Common myeloid progenitor, CD34-positive (primary cell): ENCODE results near the gene IL1RAPL2.

ENCODE experiments used
- CTCF ChIA-PET: fragments of 350-600 bp; sonication (Branson Sonifier 250); formaldehyde crosslinking; loops from one replicate; lab custom pipeline; 2021; ENCODE audit warnings: antibody characterized with exemption; lab: Charles Lee
- POLR2A ChIA-PET: fragments of 350-600 bp; sonication (Branson Sonifier 250); formaldehyde crosslinking; loops from one replicate; lab custom pipeline; 2021; ENCODE audit warnings: antibody characterized with exemption; lab: Charles Lee
- DNase-seq, 3 donors: peaks; one replicate each; pipeline versions ENCODE4 v3.0.0 to v3.0.0-alpha.2; 2013
- H3K27ac ChIP-seq, 2 experiments: 1 replicate in 1 of 2; 2 replicates in 1 of 2; pipeline ENCODE4 v1.7.0; 2013; ENCODE audit warnings: inconsistent platforms in 2 of 2, low read length in 2 of 2, mild to moderate bottlenecking in 2 of 2, low read depth in 1 of 2, moderate library complexity in 1 of 2; ENCODE audit not compliant: severe bottlenecking in 2 of 2, insufficient read depth in 1 of 2, poor library complexity in 1 of 2
- H3K27me3 ChIP-seq, 5 experiments: replicated peaks in 2 of 5; 1 replicate in 3 of 5; 2 replicates in 2 of 5; pipeline versions ENCODE4 v1.6.1 to v1.7.0; 2013; ENCODE audit warnings: low read length in 4 of 5, mild to moderate bottlenecking in 2 of 5, moderate library complexity in 2 of 5, inconsistent platforms in 1 of 5; ENCODE audit not compliant: insufficient read depth in 5 of 5, control insufficient read depth in 4 of 5
- H3K36me3 ChIP-seq, 4 experiments: 1 replicate in 2 of 4; 2 replicates in 2 of 4; pipeline versions ENCODE4 v1.6.1 to v1.7.0; 2013; ENCODE audit warnings: low read length in 3 of 4, control low read depth in 1 of 4, mild to moderate bottlenecking in 1 of 4; ENCODE audit not compliant: control insufficient read depth in 4 of 4, insufficient read depth in 4 of 4
- H3K4me1 ChIP-seq, 4 experiments: 1 replicate in 3 of 4; 2 replicates in 1 of 4; pipeline versions ENCODE4 v1.6.1 to v1.7.1; 2013; ENCODE audit warnings: low read length in 3 of 4, mild to moderate bottlenecking in 3 of 4, control low read depth in 1 of 4, inconsistent platforms in 1 of 4, moderate library complexity in 1 of 4; ENCODE audit not compliant: control insufficient read depth in 4 of 4, insufficient read depth in 4 of 4; ENCODE audit errors: control extremely low read depth in 1 of 4
- H3K4me3 ChIP-seq, 7 experiments: 1 replicate in 4 of 7; 2 replicates in 3 of 7; pipeline versions ENCODE4 v1.5.1 to v1.7.0; 2013; ENCODE audit warnings: mild to moderate bottlenecking in 7 of 7, low read length in 6 of 7, moderate library complexity in 6 of 7, inconsistent platforms in 2 of 7, low read depth in 2 of 7, control low read depth in 1 of 7; ENCODE audit not compliant: insufficient read depth in 4 of 7, control insufficient read depth in 1 of 7; ENCODE audit errors: extremely low read depth in 1 of 7
- H3K9me3 ChIP-seq, 5 experiments: 1 replicate in 4 of 5; 2 replicates in 1 of 5; pipeline versions ENCODE4 v1.6.1 to v1.7.1; 2013; ENCODE audit warnings: low read length in 4 of 5, mild to moderate bottlenecking in 2 of 5, inconsistent platforms in 1 of 5, low read depth in 1 of 5, moderate library complexity in 1 of 5; ENCODE audit not compliant: control insufficient read depth in 4 of 5, insufficient read depth in 2 of 5; ENCODE audit errors: control extremely low read depth in 1 of 5
- WGBS: methylation state at CpG from one replicate; pipeline ENCODE4 v1.1.5; 2013; ENCODE audit not compliant: insufficient coverage; 5-methylcytosine and 5-hydroxymethylcytosine counted together

IL1RAPL2 gene

GRCh38 chrX:104564921-104565703, 887 bp upstream of the IL1RAPL2 start:
- WGBS, result 39% methylated on average over 33 of the region's 39 CpGs
- ChIA-PET CTCF (interaction anchor here (1.6 to 2.3 kb wide), 2 partner anchors 10 to 357 kb away, joined by 4 to 10 read pairs; no protein-coding TSS in a partner anchor), POLR2A (interaction anchor here (0.5 kb wide), 1 partner anchor 64 kb away, joined by 5 read pairs; no protein-coding TSS in a partner anchor)
- Histone ChIP-seq H3K4me3 (no peak overlapping the region), H3K4me1 (peaks cover 0 to 11% (median 2%) of the 10 kb centered on the region in 4 experiments), H3K27me3 (peaks cover 4 to 69% (median 20%) of the 10 kb centered on the region in 5 experiments), H3K27ac (no peak overlapping the region), H3K36me3 (no peaks in the 10 kb centered on the region), H3K9me3 (peaks cover 0 to 2% (median 0%) of the 10 kb centered on the region in 5 experiments)
- no peak for DNase-seq

- WGBS, result 28% methylated on average over 46 of the region's 46 CpGs
- no peak for DNase-seq
- peak overlapping the region in 4 of 7 experiments; percentile 23 to 54 (median 31) for H3K4me3 ChIP-seq
- peaks cover 0 to 2% (median 0%) of the 10 kb centered on the region in 5 experiments for H3K9me3 ChIP-seq
- no peak overlapping the region for H3K27ac ChIP-seq
- CTCF ChIA-PET, result interaction anchor here (1.6 to 2.3 kb wide), 2 partner anchors 11 to 355 kb away, joined by 4 to 10 read pairs; no protein-coding TSS in a partner anchor
- H3K4me1 ChIP-seq, result peaks cover 0 to 11% (median 2%) of the 10 kb centered on the region in 4 experiments
- H3K27me3 ChIP-seq, result peaks cover 4 to 75% (median 20%) of the 10 kb centered on the region in 5 experiments
- no peaks in the 10 kb centered on the region for H3K36me3 ChIP-seq
- POLR2A ChIA-PET, result no interaction called here
These were observed 892 bp downstream of the IL1RAPL2 start for GRCh38 chrX:104566681-104567501.

DNA sequence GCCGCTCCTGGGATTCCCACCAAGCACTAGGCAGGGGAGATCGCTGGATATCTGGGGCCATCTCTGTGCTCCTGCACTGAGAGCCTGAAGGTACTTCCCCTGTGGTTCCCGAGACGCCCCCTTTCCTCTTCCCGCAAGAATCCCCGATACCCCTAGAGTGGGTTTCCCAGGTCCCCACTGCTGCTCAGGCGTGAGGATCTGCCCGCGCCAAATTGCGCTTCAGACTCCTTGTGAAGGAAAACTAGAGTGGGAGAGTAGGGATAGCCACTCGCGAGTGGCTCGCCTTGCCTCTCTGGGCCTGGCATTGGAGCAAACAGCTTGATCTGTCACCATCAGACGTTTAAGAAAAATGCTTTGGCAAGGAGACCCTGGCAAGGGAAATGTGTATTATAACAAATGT, 1.5 kb downstream of the IL1RAPL2 start:
- DNase-seq, result no peak
- Histone ChIP-seq H3K27me3 (peaks cover 6 to 75% (median 20%) of the 10 kb centered on the region in 5 experiments), H3K27ac (no peak overlapping the region), H3K4me1 (peaks cover 0 to 11% (median 2%) of the 10 kb centered on the region in 4 experiments), H3K36me3 (no peaks in the 10 kb centered on the region), H3K9me3 (peaks cover 0 to 2% (median 0%) of the 10 kb centered on the region in 5 experiments), H3K4me3 (no peak overlapping the region)
- CTCF ChIA-PET, result no interaction called here
- POLR2A ChIA-PET, result no interaction called here
- 31% methylated on average over 14 of the region's 14 CpGs for WGBS

DNA sequence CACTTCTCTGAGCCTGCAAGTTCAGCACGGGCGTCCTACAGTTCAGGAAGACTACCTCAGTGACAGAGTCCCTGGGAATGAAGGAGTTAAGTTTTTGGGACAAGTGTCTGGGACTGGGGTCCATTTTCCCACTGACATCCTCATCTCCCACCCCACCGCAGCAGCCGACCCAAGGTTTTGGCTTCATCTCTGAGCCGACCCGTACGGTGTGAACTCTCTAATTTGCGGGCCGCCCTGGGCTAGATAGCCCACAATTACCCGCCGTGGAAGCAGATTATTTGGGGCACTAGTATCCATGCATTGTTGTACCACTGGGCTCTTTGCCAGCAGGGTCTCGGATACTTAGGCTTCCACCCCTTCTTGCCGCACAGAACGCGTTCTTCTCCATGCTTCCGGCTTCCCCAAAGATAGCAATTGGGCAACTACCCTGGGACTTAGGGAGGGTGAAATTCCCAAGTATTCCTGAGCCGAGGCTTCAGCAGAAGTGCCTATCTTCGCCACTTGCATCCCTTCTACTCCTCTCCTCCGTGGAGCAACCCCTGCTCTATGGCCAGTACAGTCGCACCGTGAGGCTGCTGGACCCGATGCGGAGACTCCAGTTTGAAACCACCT, 2.4 kb downstream of the IL1RAPL2 start:
- ChIA-PET CTCF (interaction anchor here (0.6 kb wide), 1 partner anchor 100 kb away, joined by 3 read pairs; no protein-coding TSS in a partner anchor), POLR2A (no interaction called here)
- DNase-seq, result no peak
- WGBS, result 41% methylated on average over 18 of the region's 23 CpGs
- no peak overlapping the region for H3K27ac ChIP-seq
- peaks cover 0 to 2% (median 0%) of the 10 kb centered on the region in 5 experiments for H3K9me3 ChIP-seq
- H3K4me1 ChIP-seq, result peaks cover 0 to 11% (median 2%) of the 10 kb centered on the region in 4 experiments
- no peaks in the 10 kb centered on the region for H3K36me3 ChIP-seq
- no peak overlapping the region for H3K4me3 ChIP-seq
- peaks cover 8 to 74% (median 20%) of the 10 kb centered on the region in 5 experiments for H3K27me3 ChIP-seq

- Histone ChIP-seq H3K27me3 (peaks cover 0 to 2% (median 0%) of the 10 kb centered on the region in 5 experiments), H3K4me1 (no peaks in the 10 kb centered on the region), H3K9me3 (no peaks in the 10 kb centered on the region), H3K4me3 (no peak overlapping the region), H3K27ac (no peak overlapping the region), H3K36me3 (no peaks in the 10 kb centered on the region)
- no peak for DNase-seq
- POLR2A ChIA-PET, result no interaction called here
- CTCF ChIA-PET, result no interaction called here
- 60% methylated on average over 1 of the region's 2 CpGs for WGBS
These were observed 52.3 kb downstream of the IL1RAPL2 start for GRCh38 chrX:104618106-104618895.

GRCh38 chrX:104621781-104622180, 55.8 kb downstream of the IL1RAPL2 start:
- no peaks in the 10 kb centered on the region for H3K4me1 ChIP-seq
- no peaks in the 10 kb centered on the region for H3K36me3 ChIP-seq
- no peak for DNase-seq
- no peak overlapping the region for H3K27ac ChIP-seq
- WGBS, result no CpG with 5 or more reads among the region's 1 CpG
- ChIA-PET CTCF (no interaction called here), POLR2A (no interaction called here)
- no peak overlapping the region for H3K4me3 ChIP-seq
- peaks cover 0 to 5% (median 0%) of the 10 kb centered on the region in 5 experiments for H3K27me3 ChIP-seq
- H3K9me3 ChIP-seq, result no peaks in the 10 kb centered on the region
